ENCODE results near the gene CTIF.

CTIF gene

GRCh38 chr18:48552130-48552529 is 13.3 kb downstream of the CTIF start:
- no peak for DNase-seq

- no peak for DNase-seq
These were observed 14.4 kb downstream of the CTIF start for GRCh38 chr18:48553236-48553635.

- DNase-seq = no peak
These were observed 16.0 kb downstream of the CTIF start for GRCh38 chr18:48554610-48555400.

GRCh38 chr18:48555465-48555995 is 16.7 kb downstream of the CTIF start:
- DNase-seq = no peak

- no peak for DNase-seq
These were observed 18.9 kb downstream of the CTIF start for GRCh38 chr18:48557640-48558174.

- no peak for DNase-seq
These were observed 19.4 kb downstream of the CTIF start for GRCh38 chr18:48558248-48558647.

GRCh38 chr18:48560491-48560890 is 21.7 kb downstream of the CTIF start:
- DNase-seq = no peak

- DNase-seq = no peak
These were observed 23.2 kb downstream of the CTIF start for GRCh38 chr18:48562075-48562474.

- DNase-seq = no peak
These were observed 24.2 kb downstream of the CTIF start for GRCh38 chr18:48563027-48563426.

- no peak for DNase-seq
These were observed 25.3 kb downstream of the CTIF start for GRCh38 chr18:48564139-48564538.

GRCh38 chr18:48565105-48565504 is 26.3 kb downstream of the CTIF start:
- no peak for DNase-seq

GRCh38 chr18:48566589-48566988 is 27.8 kb downstream of the CTIF start:
- DNase-seq = no peak

- no peak for DNase-seq
These were observed 28.6 kb downstream of the CTIF start for GRCh38 chr18:48567388-48567787.

GRCh38 chr18:48569139-48569914 is 30.5 kb downstream of the CTIF start:
- DNase-seq = no peak

GRCh38 chr18:48569915-48570264 is 31.1 kb downstream of the CTIF start:
- DNase-seq = no peak

GRCh38 chr18:48570313-48570712 is 31.5 kb downstream of the CTIF start:
- DNase-seq = no peak

GRCh38 chr18:48571639-48572384 is 33.0 kb downstream of the CTIF start:
- no peak for DNase-seq

GRCh38 chr18:48572402-48573126 is 33.7 kb downstream of the CTIF start:
- DNase-seq = no peak

- DNase-seq = no peak
These were observed 34.9 kb downstream of the CTIF start for GRCh38 chr18:48573632-48574283.

- DNase-seq = no peak
These were observed 36.0 kb downstream of the CTIF start for GRCh38 chr18:48574667-48575300.

GRCh38 chr18:48575301-48575657 is 36.4 kb downstream of the CTIF start:
- DNase-seq = no peak
